HG03520 (cell line): ENCODE data around the gene ANKRD53.
"Not testable (repeated sequence)": the region's sequence is repeated elsewhere in the genome, so short reads cannot be mapped to it uniquely, and the experiment has no call there.

Experiments used
- ATAC-seq: cut with Tn5 transposase; IDR thresholded peaks from one replicate; pipeline ENCODE4 v1.9.1; 2021; ENCODE audit warnings: mild to moderate bottlenecking, moderate library complexity; ENCODE audit not compliant: unreplicated experiment

ANKRD53 gene

GRCh38 chr2:71005271-71006202 lies 27.1 kb downstream of the ANKRD53 start:
- no peak for ATAC-seq

GRCh38 chr2:71006323-71006722 lies 27.9 kb downstream of the ANKRD53 start:
- no peak for ATAC-seq

- ATAC-seq: no peak
These were observed 28.7 kb downstream of the ANKRD53 start for GRCh38 chr2:71006955-71007799.

GRCh38 chr2:71008342-71008741 lies 29.9 kb downstream of the ANKRD53 start:
- no peak for ATAC-seq

- not testable (repeated sequence) for ATAC-seq
These were observed 33.4 kb downstream of the ANKRD53 start for GRCh38 chr2:71011786-71012185.

- no peak for ATAC-seq
These were observed 40.2 kb downstream of the ANKRD53 start for GRCh38 chr2:71018625-71019024.

- not testable (repeated sequence) for ATAC-seq
These were observed 41.6 kb downstream of the ANKRD53 start for GRCh38 chr2:71019989-71020388.

- ATAC-seq: not testable (repeated sequence)
These were observed 43.0 kb downstream of the ANKRD53 start for GRCh38 chr2:71021394-71021793.

GRCh38 chr2:71023553-71024243 lies 45.3 kb downstream of the ANKRD53 start:
- not testable (repeated sequence) for ATAC-seq
